GM12892 (cell line): ENCODE results near the gene POLD3.

Experiments
- POLR2A ChIP-seq: IDR thresholded peaks from 2 replicates; pipeline ENCODE4 v1.6.1; 2011; ENCODE audit warnings: low read depth, low read length, control low read depth
- POLR2AphosphoS5 ChIP-seq: IDR thresholded peaks from 2 replicates; pipeline ENCODE4 v1.6.1; 2011; ENCODE audit warnings: low read depth, low read length, control low read depth

- TF ChIP-seq POLR2A (no peak), POLR2AphosphoS5 (no peak)
Observed at GRCh38 chr11:74546752-74547151, 45.6 kb upstream of the POLD3 start.
